ENCODE measurements around the gene MAP3K3. TPM values are rescaled to one million over a fixed set of nuclear protein-coding genes. Genes with fewer than 3 reads are reported as not detected.

The MAP3K3 gene
- total RNA-seq, 1 experiment from 2014 or later = 24.3 TPM

DNA sequence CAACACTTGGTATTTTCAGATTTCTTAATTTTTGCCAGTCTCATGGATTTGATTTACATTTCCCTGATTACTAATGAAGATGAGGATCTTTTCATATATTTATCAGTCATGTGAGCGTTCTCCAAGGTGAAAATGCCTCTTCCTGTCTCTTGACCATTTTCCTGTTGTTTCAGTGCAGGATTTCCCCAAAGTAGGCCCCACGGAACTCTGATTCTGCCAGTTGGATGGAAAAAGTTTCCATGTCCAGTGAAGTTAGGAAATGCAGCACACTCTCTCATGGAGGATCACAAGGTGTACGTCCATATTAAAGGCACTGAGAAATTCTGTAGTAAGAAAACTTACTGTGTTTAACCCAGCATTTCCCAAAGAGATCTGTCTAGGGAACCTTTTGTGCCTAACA, 94.2 kb downstream of the MAP3K3 start:
- TF ChIP-seq CTCF (conservative IDR thresholded peaks at IDR 0.05) = no peak
- no peak overlapping the region for H2AK5ac ChIP-seq (ENCODE audit: insufficient read length, low read length)
- no peaks in the 10 kb centered on the region for H4K20me1 ChIP-seq (ENCODE audit: control insufficient read depth, insufficient read depth, insufficient read length)
- no peak overlapping the region for H2AFZ ChIP-seq (ENCODE audit: low read length)
- no peak overlapping the region for H2BK15ac ChIP-seq (ENCODE audit: low read depth, low read length)
- Mint-ChIP-seq H3K4me1 (no peaks in the 10 kb centered on the region), H3K36me3 (ENCODE audit: insufficient read depth in 1 of 3, low read depth in 3 of 3) (peaks cover 0 to 19% (median 18%) of the 10 kb centered on the region in 3 experiments; a peak in 4 of 7 replicates), H3K27me3 (ENCODE audit: low read depth) (no peaks in the 10 kb centered on the region), H3K4me3 (no peak overlapping the region), H3K27ac (no peak overlapping the region), H3K9me3 (no peaks in the 10 kb centered on the region)
- no peaks in the 10 kb centered on the region for H3K27me3 ChIP-seq (ENCODE audit: insufficient read depth, low read length)
- H4K5ac ChIP-seq (ENCODE audit: insufficient read length, low read depth, low read length) = no peak overlapping the region
- H2BK20ac ChIP-seq (ENCODE audit: low read depth, low read length, poor library complexity, severe bottlenecking) = no peak overlapping the region
- H3K27ac ChIP-seq (ENCODE audit: insufficient read length, low read depth, low read length) = no peak overlapping the region
- H3K79me2 ChIP-seq (ENCODE audit: insufficient read depth, low read length) = no peaks in the 10 kb centered on the region
- no peak overlapping the region for H4K8ac ChIP-seq (replicated peaks; ENCODE audit: insufficient read length, low read depth, low read length)
- H3K9me3 ChIP-seq (ENCODE audit: control insufficient read depth, low read depth, low read length) = no peaks in the 10 kb centered on the region
- no peak overlapping the region for H2BK12ac ChIP-seq (ENCODE audit: insufficient read length, low read depth, low read length)
- no peak overlapping the region for H3K4ac ChIP-seq (ENCODE audit: low read depth, low read length)
- H3K23me2 ChIP-seq (ENCODE audit: insufficient read length, low read depth, low read length, poor library complexity, severe bottlenecking) = no peaks in the 10 kb centered on the region
- no peak overlapping the region for H3T11ph ChIP-seq (ENCODE audit: low read length)
- no peaks in the 10 kb centered on the region for H3K4me1 ChIP-seq (ENCODE audit: insufficient read depth, low read length)
- H3K79me1 ChIP-seq (ENCODE audit: insufficient read depth, low read depth, low read length, poor library complexity, severe bottlenecking) = no peaks in the 10 kb centered on the region
- H2BK5ac ChIP-seq (ENCODE audit: insufficient read length, low read length) = no peak overlapping the region
- no peak overlapping the region for H3K18ac ChIP-seq (ENCODE audit: insufficient read length, low read depth, low read length)
- no CpG with 5 or more reads among the region's 3 CpGs for WGBS (ENCODE audit: extremely low coverage, insufficient read length, low lambda C conversion rate)
- H4K91ac ChIP-seq (ENCODE audit: insufficient read length, low read depth, low read length) = no peak overlapping the region
- H3K23ac ChIP-seq (ENCODE audit: insufficient read length, low read depth, low read length) = no peak overlapping the region
- no peak overlapping the region for H3K56ac ChIP-seq (ENCODE audit: insufficient read length, low read depth, low read length)
- H3K9ac ChIP-seq (ENCODE audit: extremely low read depth, insufficient read length, low read length) = no peak overlapping the region
- H3K14ac ChIP-seq (ENCODE audit: insufficient read depth, low read length) = no peak overlapping the region
- no peak for DNase-seq
- no peak overlapping the region for H2BK120ac ChIP-seq (ENCODE audit: low read depth, low read length, poor library complexity, severe bottlenecking)
- H3K4me2 ChIP-seq (ENCODE audit: insufficient read depth, insufficient read length, low read length) = no peak overlapping the region
